A673 (cell line): ENCODE results near the gene IRF6.

Experiments
- CTCF ChIP-seq: fragments of 300-800, 200-600 bp; sonication (generic); conservative IDR thresholded peaks from 2 replicates; pipeline ENCODE4 v1.5.1; 2017; ENCODE audit warnings: low read depth, mild to moderate bottlenecking, antibody characterized with exemption, low read length, moderate library complexity, mixed read lengths
- EZH2 ChIP-seq: fragments of 200-600 bp; sonication (generic); IDR thresholded peaks from 2 replicates; pipeline ENCODE4 v1.6.1; 2017; ENCODE audit warnings: borderline replicate concordance, low read depth, mild to moderate bottlenecking, mixed read lengths, antibody characterized with exemption, low read length; ENCODE audit not compliant: poor library complexity, severe bottlenecking

GRCh38 chr1:209802117-209802779 lies 3.7 kb downstream of the IRF6 start:
- no peak for TF ChIP-seq EZH2
- no peak for TF ChIP-seq CTCF
